ENCODE data around the gene ACSF2. TPM values are rescaled to one million over a fixed set of nuclear protein-coding genes. Genes with fewer than 3 reads are reported as not detected.

The ACSF2 gene
- total and polyA plus RNA-seq, 2 of the 13 experiments (the other 11 are each of a cell fraction or from before 2014, with no cell fraction given), result 87.3 to 109 TPM

DNA sequence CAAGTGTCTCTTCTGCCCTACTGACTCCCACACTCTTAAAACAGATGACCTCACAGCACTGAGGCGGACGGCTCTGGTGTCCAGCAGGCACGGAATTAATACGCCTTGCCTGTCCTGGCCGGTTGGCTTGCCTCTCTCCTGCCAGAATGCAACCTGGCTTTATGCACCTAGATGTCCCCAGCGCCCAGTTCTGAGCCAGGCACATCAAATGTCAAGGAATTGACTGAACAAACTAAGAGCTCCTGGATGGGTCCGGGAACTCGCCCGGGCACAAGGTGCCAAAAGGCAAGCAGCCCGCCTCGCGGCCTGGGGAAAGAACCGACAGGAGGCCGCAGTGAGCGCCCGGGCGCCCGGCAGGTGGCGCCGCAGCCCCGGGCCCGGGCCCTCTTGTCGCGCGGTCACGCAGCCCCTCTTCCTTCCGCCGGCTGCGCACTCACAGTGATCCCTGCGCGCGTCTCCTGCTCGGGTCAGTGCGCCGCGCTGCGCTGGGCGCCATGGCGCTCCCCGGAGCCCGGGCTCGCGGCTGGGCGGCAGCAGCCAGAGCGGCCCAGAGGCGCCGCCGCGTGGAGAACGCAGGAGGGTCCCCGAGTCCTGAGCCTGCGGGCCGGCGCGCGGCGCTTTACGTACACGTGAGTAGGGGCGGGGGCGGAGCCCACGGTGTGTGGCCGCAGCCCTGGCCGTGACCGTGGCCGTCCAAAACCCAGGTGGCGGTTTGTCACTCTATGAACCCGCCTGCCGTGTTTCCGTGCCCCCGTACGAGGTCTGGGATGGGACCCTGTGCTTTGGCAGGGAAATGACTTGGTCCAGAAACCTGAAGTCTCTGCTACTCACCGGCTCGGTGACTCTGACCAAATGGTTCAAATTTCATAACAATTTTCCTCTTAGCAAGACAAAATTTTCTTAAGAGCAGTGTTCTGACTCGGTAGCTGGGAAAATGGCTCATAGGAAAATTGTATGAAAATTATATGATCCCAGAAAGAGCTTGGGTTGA, 52.7 kb downstream of the ACSF2 start, which contains the start of gene RSAD1 (continued):
- TF ChIP-seq ZFP36L2 (CRISPR knock-in tag; IDR thresholded peaks at IDR 0.05) (no peak), FOXP1 (IDR thresholded peaks at IDR 0.05) (no peak), FOXP1 (CRISPR knock-in tag; IDR thresholded peaks at IDR 0.05) (no peak), CEBPG (CRISPR knock-in tag; IDR thresholded peaks at IDR 0.05) (0 out of 2 replicates have a peak, but pooled peaks have one; percentile 3), ERF (CRISPR knock-in tag; IDR thresholded peaks at IDR 0.05) (peak; percentile 97), ZNF773 (CRISPR knock-in tag; IDR thresholded peaks at IDR 0.05; ENCODE audit: borderline replicate concordance) (0 out of 2 replicates have a peak, but pooled peaks have one; percentile 47), PHF8 (CRISPR knock-in tag; IDR thresholded peaks at IDR 0.05) (peak; percentile 73), KAT2B (IDR thresholded peaks at IDR 0.05; ENCODE audit: borderline replicate concordance, low read depth, low read length) (no peak; the same call in 1 of the 2 replicates), KDM2A (CRISPR knock-in tag; IDR thresholded peaks at IDR 0.05; ENCODE audit: borderline replicate concordance, low read depth) (peak; percentile 93), ETV5 (CRISPR knock-in tag; IDR thresholded peaks at IDR 0.05; ENCODE audit: borderline replicate concordance) (peak; percentile 85), ZNF605 (CRISPR knock-in tag; IDR thresholded peaks at IDR 0.05) (peak; percentile 86), EHMT2 (IDR thresholded peaks at IDR 0.05; ENCODE audit: borderline replicate concordance, low read depth, low read length) (no peak), DNMT1 (CRISPR knock-in tag; IDR thresholded peaks at IDR 0.05) (peak; percentile 82; the same call in 1 of the 2 replicates), HOXD1 (CRISPR knock-in tag; IDR thresholded peaks at IDR 0.05) (peak; percentile 54; the same call in 1 of the 2 replicates), CEBPB (IDR thresholded peaks at IDR 0.05; ENCODE audit: borderline replicate concordance, low read depth, low read length) (no peak)
- TF ChIP-seq, protein P1, sequence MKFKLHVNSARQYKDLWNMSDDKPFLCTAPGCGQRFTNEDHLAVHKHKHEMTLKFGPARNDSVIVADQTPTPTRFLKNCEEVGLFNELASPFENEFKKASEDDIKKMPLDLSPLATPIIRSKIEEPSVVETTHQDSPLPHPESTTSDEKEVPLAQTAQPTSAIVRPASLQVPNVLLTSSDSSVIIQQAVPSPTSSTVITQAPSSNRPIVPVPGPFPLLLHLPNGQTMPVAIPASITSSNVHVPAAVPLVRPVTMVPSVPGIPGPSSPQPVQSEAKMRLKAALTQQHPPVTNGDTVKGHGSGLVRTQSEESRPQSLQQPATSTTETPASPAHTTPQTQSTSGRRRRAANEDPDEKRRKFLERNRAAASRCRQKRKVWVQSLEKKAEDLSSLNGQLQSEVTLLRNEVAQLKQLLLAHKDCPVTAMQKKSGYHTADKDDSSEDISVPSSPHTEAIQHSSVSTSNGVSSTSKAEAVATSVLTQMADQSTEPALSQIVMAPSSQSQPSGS (CRISPR knock-in tag; IDR thresholded peaks at IDR 0.05), result peak; percentile 50; the same call in 1 of the 2 replicates
- TF ChIP-seq, protein P2, sequence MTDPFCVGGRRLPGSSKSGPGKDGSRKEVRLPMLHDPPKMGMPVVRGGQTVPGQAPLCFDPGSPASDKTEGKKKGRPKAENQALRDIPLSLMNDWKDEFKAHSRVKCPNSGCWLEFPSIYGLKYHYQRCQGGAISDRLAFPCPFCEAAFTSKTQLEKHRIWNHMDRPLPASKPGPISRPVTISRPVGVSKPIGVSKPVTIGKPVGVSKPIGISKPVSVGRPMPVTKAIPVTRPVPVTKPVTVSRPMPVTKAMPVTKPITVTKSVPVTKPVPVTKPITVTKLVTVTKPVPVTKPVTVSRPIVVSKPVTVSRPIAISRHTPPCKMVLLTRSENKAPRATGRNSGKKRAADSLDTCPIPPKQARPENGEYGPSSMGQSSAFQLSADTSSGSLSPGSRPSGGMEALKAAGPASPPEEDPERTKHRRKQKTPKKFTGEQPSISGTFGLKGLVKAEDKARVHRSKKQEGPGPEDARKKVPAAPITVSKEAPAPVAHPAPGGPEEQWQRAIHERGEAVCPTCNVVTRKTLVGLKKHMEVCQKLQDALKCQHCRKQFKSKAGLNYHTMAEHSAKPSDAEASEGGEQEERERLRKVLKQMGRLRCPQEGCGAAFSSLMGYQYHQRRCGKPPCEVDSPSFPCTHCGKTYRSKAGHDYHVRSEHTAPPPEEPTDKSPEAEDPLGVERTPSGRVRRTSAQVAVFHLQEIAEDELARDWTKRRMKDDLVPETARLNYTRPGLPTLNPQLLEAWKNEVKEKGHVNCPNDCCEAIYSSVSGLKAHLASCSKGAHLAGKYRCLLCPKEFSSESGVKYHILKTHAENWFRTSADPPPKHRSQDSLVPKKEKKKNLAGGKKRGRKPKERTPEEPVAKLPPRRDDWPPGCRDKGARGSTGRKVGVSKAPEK (CRISPR knock-in tag; IDR thresholded peaks at IDR 0.05; ENCODE audit: borderline replicate concordance), result no peak
- TF ChIP-seq, protein P3, sequence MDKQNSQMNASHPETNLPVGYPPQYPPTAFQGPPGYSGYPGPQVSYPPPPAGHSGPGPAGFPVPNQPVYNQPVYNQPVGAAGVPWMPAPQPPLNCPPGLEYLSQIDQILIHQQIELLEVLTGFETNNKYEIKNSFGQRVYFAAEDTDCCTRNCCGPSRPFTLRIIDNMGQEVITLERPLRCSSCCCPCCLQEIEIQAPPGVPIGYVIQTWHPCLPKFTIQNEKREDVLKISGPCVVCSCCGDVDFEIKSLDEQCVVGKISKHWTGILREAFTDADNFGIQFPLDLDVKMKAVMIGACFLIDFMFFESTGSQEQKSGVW (CRISPR knock-in tag; IDR thresholded peaks at IDR 0.05; ENCODE audit: borderline replicate concordance), result no peak
- TF ChIP-seq, protein P4, sequence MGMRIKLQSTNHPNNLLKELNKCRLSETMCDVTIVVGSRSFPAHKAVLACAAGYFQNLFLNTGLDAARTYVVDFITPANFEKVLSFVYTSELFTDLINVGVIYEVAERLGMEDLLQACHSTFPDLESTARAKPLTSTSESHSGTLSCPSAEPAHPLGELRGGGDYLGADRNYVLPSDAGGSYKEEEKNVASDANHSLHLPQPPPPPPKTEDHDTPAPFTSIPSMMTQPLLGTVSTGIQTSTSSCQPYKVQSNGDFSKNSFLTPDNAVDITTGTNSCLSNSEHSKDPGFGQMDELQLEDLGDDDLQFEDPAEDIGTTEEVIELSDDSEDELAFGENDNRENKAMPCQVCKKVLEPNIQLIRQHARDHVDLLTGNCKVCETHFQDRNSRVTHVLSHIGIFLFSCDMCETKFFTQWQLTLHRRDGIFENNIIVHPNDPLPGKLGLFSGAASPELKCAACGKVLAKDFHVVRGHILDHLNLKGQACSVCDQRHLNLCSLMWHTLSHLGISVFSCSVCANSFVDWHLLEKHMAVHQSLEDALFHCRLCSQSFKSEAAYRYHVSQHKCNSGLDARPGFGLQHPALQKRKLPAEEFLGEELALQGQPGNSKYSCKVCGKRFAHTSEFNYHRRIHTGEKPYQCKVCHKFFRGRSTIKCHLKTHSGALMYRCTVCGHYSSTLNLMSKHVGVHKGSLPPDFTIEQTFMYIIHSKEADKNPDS (CRISPR knock-in tag; IDR thresholded peaks at IDR 0.05), result no peak; the same call in 1 of the 2 replicates
- TF ChIP-seq, protein P5, sequence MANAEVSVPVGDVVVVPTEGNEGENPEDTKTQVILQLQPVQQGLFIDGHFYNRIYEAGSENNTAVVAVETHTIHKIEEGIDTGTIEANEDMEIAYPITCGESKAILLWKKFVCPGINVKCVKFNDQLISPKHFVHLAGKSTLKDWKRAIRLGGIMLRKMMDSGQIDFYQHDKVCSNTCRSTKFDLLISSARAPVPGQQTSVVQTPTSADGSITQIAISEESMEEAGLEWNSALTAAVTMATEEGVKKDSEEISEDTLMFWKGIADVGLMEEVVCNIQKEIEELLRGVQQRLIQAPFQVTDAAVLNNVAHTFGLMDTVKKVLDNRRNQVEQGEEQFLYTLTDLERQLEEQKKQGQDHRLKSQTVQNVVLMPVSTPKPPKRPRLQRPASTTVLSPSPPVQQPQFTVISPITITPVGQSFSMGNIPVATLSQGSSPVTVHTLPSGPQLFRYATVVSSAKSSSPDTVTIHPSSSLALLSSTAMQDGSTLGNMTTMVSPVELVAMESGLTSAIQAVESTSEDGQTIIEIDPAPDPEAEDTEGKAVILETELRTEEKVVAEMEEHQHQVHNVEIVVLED (CRISPR knock-in tag; IDR thresholded peaks at IDR 0.05; ENCODE audit: borderline replicate concordance), result peak; percentile 95

All from HepG2 (cell line).